Measurements from ENCODE around the gene TIMM23B.
"Not testable (repeated sequence)": the region's sequence is repeated elsewhere in the genome, so short reads cannot be mapped to it uniquely, and the experiment has no call there.

The TIMM23B gene, protein sequence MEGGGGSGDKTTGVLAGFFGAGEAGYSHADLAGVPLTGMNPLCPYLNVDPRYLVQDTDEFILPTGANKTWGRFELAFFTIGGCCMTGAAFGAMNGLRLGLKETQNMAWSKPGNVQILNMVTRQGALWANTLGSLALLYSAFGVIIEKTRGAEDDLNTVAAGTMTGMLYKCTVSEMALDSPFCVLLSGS

GRCh38 chr10:49941447-49942338 is at the start of gene TIMM23B, which contains the start of gene PARG:
TSS of gene TIMM23B (plus strand) at chr10:49942053. CDS start at chr10:49942195, 142 bp downstream.
TSS of gene PARG (minus strand) at chr10:49942027. CDS start at chr10:49941725, 302 bp downstream.
- DNase-seq (ENCODE audit: low spot score) = peak; percentile 71

GRCh38 chr10:49899999-49900398 is 41.9 kb upstream of the TIMM23B start:
- DNase-seq (ENCODE audit: low spot score) = not testable (repeated sequence)

GRCh38 chr10:49900406-49900805 is 41.4 kb upstream of the TIMM23B start:
- not testable (repeated sequence) for DNase-seq (ENCODE audit: low spot score)

DNA sequence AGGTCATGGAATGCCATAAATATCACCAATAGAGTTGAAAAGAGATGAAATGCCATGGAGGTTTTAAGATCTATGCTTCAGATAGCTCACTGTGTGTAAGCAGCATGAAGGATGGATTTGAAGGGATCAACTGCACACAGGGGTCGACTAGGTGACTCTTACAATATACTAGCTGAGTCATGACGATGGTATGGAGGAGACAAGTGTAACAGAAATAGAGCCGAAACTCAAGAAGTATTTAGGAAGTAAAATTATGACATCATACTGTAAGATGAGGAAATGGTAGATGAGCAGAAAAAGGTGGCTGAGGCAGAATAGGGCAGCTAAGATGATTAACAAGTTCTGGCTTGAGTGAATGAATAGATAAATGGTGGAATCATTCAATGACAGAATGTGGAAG is 38.0 kb upstream of the TIMM23B start:
- DNase-seq (ENCODE audit: low spot score) = not testable (repeated sequence)

- not testable (repeated sequence) for DNase-seq (ENCODE audit: low spot score)
These were observed 33.4 kb upstream of the TIMM23B start for GRCh38 chr10:49908290-49909080.

DNA sequence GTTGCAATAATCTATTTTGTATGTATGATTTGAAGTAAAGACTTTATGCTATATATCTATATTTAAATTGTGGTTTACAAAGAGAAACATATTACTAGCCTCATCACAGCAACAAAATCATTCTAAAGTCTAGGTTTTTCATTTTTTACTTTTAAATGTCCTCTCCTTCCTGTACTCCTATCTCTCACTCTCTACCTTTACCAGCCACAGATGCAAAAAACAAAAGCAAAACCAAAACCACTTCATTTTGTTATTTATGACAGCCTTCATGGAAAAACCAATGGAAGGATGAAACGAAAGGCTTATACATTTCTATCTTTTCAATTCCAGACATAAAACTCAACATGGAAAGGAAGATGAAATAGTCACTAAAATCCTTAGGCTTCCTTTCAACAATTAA is 31.6 kb upstream of the TIMM23B start:
- not testable (repeated sequence) for DNase-seq (ENCODE audit: low spot score)

DNA sequence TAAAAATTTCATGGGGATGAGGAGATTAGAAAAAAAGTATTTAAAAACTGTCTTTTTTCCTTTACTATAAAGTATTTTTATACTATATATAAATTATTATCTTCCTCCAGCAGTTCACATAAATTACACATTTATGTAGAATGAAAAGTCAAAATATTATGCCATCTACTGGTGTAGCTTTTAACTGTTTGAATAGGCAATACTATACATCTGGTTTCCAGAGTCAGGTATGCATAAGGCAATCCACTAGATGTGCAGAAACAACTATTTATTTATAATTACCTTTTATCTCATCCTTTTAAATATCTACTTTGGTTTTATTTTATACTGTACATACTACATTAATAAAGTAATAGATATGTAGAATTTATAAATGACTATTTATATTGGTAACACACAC is 25.4 kb upstream of the TIMM23B start:
- DNase-seq (ENCODE audit: low spot score) = not testable (repeated sequence)

DNA sequence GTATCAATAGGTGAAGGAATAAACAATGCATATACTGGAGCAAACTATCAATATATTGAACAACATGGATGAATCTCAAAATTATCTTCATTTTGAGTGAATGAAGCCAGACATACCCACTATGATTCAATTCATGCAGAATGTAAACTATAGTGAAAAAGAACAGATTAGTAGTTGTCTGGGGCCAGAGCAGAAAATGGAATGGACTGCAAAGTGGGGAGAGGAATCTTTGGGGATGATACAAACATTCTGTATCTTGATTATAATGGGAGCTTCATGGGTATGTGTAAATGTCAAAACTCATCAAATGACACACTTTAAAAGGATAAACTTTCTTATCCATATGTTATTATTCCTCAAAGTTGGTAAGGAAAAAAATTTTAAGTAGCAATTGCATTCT is 23.9 kb upstream of the TIMM23B start:
- DNase-seq (ENCODE audit: low spot score) = not testable (repeated sequence)

DNA sequence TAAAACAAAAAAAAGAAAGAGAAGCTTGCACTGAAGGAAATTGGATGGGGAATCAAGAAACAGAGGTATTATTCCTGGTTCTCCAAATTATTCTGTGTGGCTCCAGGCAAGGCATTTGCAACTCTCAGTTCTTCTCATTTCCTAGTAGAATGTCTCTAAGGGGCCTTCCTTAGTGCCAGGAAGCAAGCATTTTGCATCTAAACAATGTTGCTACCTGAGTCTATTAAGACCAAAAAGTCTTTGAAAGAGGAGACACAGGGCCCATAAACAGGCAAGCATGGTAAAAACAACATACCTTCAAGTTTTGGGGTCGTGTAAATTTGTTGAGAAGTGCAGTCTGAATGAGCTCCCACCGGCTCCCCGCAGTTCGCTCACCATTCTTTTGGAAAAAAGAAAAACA is 19.8 kb upstream of the TIMM23B start:
- DNase-seq (ENCODE audit: low spot score) = not testable (repeated sequence)

DNA sequence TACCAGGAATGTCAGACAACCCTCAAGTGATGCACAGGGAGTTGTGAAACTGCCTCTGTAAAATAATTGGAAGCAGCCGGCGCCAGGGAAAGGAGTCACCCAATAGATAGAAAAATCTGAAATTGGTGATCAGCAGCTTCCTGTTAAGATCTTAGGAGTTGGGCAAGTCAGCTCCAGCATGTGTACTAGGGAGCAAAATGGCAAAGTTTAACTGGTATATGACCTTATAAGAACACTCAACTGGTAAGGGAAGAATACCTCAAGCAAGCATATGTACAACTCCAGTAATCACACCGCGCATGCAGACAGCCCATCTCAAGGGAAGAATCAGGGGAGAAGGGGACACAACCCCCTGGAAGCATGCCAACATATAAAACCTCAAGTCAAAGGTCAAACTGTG is 18.3 kb upstream of the TIMM23B start:
- DNase-seq (ENCODE audit: low spot score) = not testable (repeated sequence)

- not testable (repeated sequence) for DNase-seq (ENCODE audit: low spot score)
These were observed 10.6 kb upstream of the TIMM23B start for GRCh38 chr10:49931276-49931675.

DNA sequence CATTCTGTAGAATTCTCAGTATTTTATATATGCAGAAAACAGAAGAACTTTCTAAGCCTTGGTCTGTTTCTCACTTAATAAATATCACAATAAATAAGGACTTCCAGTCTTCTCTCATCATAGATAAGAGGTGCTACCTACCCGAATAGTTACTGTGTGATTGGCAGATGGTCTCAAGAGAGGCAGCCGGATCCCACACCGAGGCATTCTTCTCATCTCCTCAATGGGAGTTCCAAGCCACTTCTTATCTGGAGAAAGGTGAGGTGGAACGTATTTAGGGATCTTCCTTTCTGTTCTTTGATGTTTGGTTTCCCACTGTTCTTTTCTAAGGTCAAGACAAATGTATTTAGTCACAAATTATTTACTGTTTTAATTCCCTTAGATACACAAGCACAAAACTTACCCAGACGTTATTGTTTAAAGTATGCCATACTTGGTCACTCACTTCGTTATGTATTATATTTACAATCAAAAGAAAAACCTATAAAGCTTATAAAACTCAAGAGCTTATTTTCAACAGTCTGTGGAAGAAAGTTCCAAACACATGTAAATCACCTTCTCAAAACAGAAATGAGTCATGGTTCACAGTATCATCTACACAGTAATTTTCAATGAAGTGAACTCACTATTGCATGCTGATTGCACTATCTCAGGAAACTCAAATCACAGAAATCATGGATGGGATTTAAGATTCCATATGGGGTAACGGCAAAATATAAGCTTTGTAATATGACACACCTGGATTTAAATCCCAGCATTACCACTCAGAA is 9.7 kb upstream of the TIMM23B start:
- not testable (repeated sequence) for DNase-seq (ENCODE audit: low spot score)

DNA sequence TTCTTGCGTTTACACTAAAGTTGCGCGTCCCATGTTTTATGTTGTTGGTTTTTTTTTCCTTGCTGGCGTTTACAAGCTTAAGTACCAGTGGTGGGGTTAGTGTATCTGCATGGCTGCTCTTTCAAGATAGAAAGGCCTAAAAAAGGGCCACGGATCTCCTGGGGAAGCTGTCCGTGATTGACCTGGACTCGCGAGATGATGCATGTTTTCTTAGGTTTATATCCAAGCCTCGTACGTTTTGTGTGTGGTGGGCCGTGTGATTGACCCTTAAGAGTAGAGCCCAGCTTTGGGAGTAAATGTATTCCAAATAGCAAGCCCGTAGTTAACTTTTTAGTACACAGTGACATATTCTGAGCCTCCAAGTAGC is 469 bp downstream of the TIMM23B start:
- not testable (repeated sequence) for DNase-seq (ENCODE audit: low spot score)

GRCh38 chr10:49943607-49944006 is 1.8 kb downstream of the TIMM23B start:
- DNase-seq (ENCODE audit: low spot score) = not testable (repeated sequence)

- DNase-seq (ENCODE audit: low spot score) = not testable (repeated sequence)
These were observed 6.3 kb downstream of the TIMM23B start for GRCh38 chr10:49948142-49948541.

DNA sequence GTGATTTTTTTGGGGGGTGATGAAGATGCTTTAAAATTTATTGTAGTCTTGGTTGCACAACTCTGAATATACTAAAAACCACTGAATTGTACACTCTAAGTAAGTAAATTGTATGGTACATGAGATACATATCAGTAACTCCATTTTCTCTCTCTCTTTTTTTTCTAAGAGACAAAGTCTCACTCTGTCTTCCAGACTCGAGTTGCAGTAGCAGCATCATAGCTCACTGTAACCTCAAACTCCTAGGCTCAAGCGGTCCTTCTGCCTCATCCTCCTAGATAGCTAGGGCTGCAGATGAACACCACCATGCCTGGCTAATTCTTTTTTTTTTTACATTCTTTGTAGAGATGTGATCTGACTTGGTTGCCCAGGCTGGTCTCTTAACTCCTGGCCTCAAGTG is 6.9 kb downstream of the TIMM23B start:
- DNase-seq (ENCODE audit: low spot score) = not testable (repeated sequence)

DNA sequence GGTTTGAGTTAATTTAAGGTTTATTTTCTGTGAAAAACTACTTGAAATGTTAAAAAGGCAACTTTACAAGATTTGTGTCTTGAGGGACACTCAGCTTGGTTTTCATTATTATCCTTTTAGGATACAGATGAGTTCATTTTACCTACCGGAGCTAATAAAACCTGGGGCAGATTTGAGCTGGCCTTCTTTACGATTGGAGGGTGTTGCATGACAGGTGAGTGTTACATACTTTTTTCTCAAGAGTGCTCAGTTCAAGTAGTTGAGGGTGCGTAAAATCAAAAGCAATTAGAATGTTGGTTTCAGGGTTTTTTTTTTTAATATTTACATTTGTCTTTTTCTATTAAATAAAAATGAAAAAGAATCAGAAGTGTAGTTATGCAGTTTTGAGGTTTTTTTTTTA is 10.2 kb downstream of the TIMM23B start:
- not testable (repeated sequence) for DNase-seq (ENCODE audit: low spot score)

DNA sequence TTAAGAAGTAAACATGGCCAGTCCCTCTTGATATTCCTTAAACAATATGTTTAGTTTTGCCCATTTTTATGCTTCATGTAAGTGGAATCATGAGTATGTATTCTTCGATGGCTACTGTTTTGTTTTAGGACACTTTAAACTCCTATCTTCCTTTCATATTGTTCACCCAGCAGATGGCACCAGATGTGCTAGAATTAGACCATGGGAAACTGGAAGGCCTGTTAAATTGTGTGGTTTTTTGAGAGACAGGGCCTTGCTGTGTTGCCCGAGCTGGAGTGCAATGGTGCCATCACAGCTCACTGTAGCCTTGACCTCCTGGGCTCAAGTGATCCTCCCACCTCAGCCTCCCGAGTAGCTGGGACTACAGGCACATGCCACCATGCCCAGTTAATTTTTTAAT is 11.3 kb downstream of the TIMM23B start:
- DNase-seq (ENCODE audit: low spot score) = not testable (repeated sequence)

- not testable (repeated sequence) for DNase-seq (ENCODE audit: low spot score)
These were observed 28.5 kb downstream of the TIMM23B start for GRCh38 chr10:49970331-49970857.

DNA sequence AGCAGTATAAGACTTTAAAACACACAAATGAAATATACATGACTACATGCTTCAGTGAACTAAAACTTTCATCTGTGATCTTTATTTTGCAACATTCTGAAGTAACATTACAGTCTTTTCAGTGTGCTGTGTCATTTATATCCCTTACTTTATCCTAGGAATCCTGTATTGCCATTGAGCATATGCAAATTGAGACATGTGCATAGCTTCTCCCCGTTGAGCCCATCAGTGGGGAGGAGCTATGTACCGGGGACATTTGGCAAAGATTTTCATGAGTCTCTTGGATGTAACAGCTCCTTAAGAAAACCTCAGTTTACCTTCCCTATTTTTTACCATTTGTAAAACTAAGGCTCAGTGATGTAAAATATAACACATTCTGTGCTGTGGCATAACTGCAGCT is 29.6 kb downstream of the TIMM23B start:
- not testable (repeated sequence) for DNase-seq (ENCODE audit: low spot score)

DNA sequence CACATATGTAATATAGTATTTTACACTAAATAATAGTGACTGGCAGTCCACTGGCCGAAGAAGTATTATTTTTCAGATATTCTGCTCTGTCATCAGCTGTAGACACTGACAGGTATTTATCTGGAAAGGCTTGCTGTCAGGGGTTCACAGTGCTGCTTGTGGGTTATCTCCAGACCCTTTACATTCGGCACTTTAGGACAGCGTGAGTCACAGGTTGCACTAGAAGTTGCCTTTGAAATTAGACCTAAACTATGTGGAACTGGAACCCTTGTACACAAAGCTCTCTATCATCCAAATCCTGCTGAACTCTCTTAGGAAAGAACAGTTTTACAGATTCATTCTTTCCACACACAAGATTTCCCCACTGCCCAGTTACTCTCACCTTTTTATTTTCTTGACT is 30.2 kb downstream of the TIMM23B start:
- DNase-seq (ENCODE audit: low spot score) = not testable (repeated sequence)
